ENCODE measurements around the gene SLC28A2. TPM values are rescaled to one million over a fixed set of nuclear protein-coding genes. Genes with fewer than 3 reads are reported as not detected.

Gene SLC28A2
- total RNA-seq, 1 experiment from 2014 or later: not detected

DNA sequence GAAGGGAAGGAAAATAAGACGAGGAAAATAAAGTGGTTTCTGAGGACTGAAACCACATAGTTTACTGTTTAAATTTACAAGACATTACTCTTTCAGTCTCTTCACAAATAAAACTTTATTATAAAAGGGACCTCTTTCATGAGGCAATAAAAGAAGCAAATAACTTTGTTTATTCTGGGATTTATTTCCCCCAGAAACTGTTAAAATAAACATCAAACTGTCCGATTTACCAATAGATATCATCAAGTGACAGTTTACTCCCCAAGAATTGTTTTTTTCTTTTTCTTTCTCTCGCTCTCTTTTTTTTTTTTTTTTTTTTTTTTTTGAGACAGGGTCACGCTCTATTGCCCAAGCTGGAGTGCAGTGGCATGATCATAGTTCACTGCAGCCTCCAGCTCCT is 54.1 kb downstream of the SLC28A2 start:
- H3K27ac Mint-ChIP-seq: no peak overlapping the region
- no peaks in the 10 kb centered on the region for H3K4me1 ChIP-seq (ENCODE audit: insufficient read depth, low read length)
- H3K27me3 Mint-ChIP-seq (ENCODE audit: low read depth): peaks cover 23% of the 10 kb centered on the region
- TF ChIP-seq, protein P1, sequence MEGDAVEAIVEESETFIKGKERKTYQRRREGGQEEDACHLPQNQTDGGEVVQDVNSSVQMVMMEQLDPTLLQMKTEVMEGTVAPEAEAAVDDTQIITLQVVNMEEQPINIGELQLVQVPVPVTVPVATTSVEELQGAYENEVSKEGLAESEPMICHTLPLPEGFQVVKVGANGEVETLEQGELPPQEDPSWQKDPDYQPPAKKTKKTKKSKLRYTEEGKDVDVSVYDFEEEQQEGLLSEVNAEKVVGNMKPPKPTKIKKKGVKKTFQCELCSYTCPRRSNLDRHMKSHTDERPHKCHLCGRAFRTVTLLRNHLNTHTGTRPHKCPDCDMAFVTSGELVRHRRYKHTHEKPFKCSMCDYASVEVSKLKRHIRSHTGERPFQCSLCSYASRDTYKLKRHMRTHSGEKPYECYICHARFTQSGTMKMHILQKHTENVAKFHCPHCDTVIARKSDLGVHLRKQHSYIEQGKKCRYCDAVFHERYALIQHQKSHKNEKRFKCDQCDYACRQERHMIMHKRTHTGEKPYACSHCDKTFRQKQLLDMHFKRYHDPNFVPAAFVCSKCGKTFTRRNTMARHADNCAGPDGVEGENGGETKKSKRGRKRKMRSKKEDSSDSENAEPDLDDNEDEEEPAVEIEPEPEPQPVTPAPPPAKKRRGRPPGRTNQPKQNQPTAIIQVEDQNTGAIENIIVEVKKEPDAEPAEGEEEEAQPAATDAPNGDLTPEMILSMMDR (conservative IDR thresholded peaks at IDR 0.05): no peak
- no peak overlapping the region for H3K4me2 ChIP-seq (ENCODE audit: insufficient read depth, insufficient read length, low read length)
- H3K79me1 ChIP-seq (ENCODE audit: insufficient read depth, low read depth, low read length, poor library complexity, severe bottlenecking): no peaks in the 10 kb centered on the region
- no peak overlapping the region for H3K9ac ChIP-seq (ENCODE audit: extremely low read depth, insufficient read length, low read length)
- H3T11ph ChIP-seq (ENCODE audit: low read length): no peak overlapping the region
- H2AK5ac ChIP-seq (ENCODE audit: insufficient read length, low read length): no peak overlapping the region
- H2BK20ac ChIP-seq (ENCODE audit: low read depth, low read length, poor library complexity, severe bottlenecking): no peak overlapping the region
- no peaks in the 10 kb centered on the region for H3K27me3 ChIP-seq (ENCODE audit: insufficient read depth, low read length)
- no peaks in the 10 kb centered on the region for H3K23me2 ChIP-seq (ENCODE audit: insufficient read length, low read depth, low read length, poor library complexity, severe bottlenecking)
- H2BK5ac ChIP-seq (ENCODE audit: insufficient read length, low read length): no peak overlapping the region
- no peak overlapping the region for H4K5ac ChIP-seq (ENCODE audit: insufficient read length, low read depth, low read length)
- H2AFZ ChIP-seq (ENCODE audit: low read length): no peak overlapping the region
- H2BK120ac ChIP-seq (ENCODE audit: low read depth, low read length, poor library complexity, severe bottlenecking): no peak overlapping the region
- no peak overlapping the region for H3K14ac ChIP-seq (ENCODE audit: insufficient read depth, low read length)
- H4K8ac ChIP-seq (replicated peaks; ENCODE audit: insufficient read length, low read depth, low read length): no peak overlapping the region
- no peaks in the 10 kb centered on the region for H4K20me1 ChIP-seq (ENCODE audit: control insufficient read depth, insufficient read depth, insufficient read length)
- H3K27ac ChIP-seq (ENCODE audit: insufficient read length, low read depth, low read length): no peak overlapping the region
- H2BK12ac ChIP-seq (ENCODE audit: insufficient read length, low read depth, low read length): no peak overlapping the region
- peaks cover 11 to 26% of the 10 kb centered on the region in 2 experiments; a peak in 3 of 5 replicates for H3K9me3 Mint-ChIP-seq
- H3K79me2 ChIP-seq (ENCODE audit: insufficient read depth, low read length): no peaks in the 10 kb centered on the region
- H3K36me3 Mint-ChIP-seq (ENCODE audit: insufficient read depth in 1 of 3, low read depth in 3 of 3): no peaks in the 10 kb centered on the region
- no peaks in the 10 kb centered on the region for H3K9me3 ChIP-seq (ENCODE audit: control insufficient read depth, low read depth, low read length)
- no peak overlapping the region for H3K23ac ChIP-seq (ENCODE audit: insufficient read length, low read depth, low read length)
- H3K4ac ChIP-seq (ENCODE audit: low read depth, low read length): no peak overlapping the region
- H3K18ac ChIP-seq (ENCODE audit: insufficient read length, low read depth, low read length): no peak overlapping the region
- no peak overlapping the region for H4K91ac ChIP-seq (ENCODE audit: insufficient read length, low read depth, low read length)
- no peak for DNase-seq
- no peak overlapping the region for H3K4me3 Mint-ChIP-seq
- no peak overlapping the region for H2BK15ac ChIP-seq (ENCODE audit: low read depth, low read length)
- peaks cover 0 to 2% of the 10 kb centered on the region in 2 experiments; a peak in 1 of 4 replicates for H3K4me1 Mint-ChIP-seq
- no CpG with 5 or more reads among the region's 4 CpGs for WGBS (ENCODE audit: extremely low coverage, insufficient read length, low lambda C conversion rate)
- H3K56ac ChIP-seq (ENCODE audit: insufficient read length, low read depth, low read length): no peak overlapping the region

Data from H9 (cell line).